Gastroesophageal sphincter (tissue), 4 donors: ENCODE data around the gene OR13C8. TPM values are rescaled to one million over a fixed set of nuclear protein-coding genes. Genes with fewer than 3 reads are reported as not detected.
"Not testable (repeated sequence)": the region's sequence is repeated elsewhere in the genome, so short reads cannot be mapped to it uniquely, and the experiment has no call there.

ENCODE experiments used
- ATAC-seq: fragments of 150-250 bp; one replicate; pipeline ENCODE4 v1.9.1; 2016; ENCODE audit warnings: mild to moderate bottlenecking, moderate library complexity
- H3K27ac ChIP-seq, 4 donors: fragments of 200-600 bp; sonication (generic) in 3 of 4; 1 replicate in 3 of 4; 2 replicates in 1 of 4; pipeline ENCODE4 v1.5.1; 2016 to 2019
- H3K27me3 ChIP-seq: fragments of 200-600 bp; sonication (generic); one replicate; pipeline ENCODE4 v1.5.1; 2019
- H3K36me3 ChIP-seq, 2 donors: fragments of 200-600 bp; sonication (generic); one replicate each; pipeline ENCODE4 v1.5.1; 2019; ENCODE audit warnings: control low read depth in 1 of 2
- H3K4me1 ChIP-seq, 3 donors: fragments of 200-600 bp; sonication (generic); 1 replicate in 2 of 3; 2 replicates in 1 of 3; pipeline ENCODE4 v1.5.1; 2016 to 2019; ENCODE audit warnings: control low read depth in 2 of 3
- H3K4me3 ChIP-seq, 2 donors: fragments of 200-600 bp; sonication (generic); one replicate each; pipeline ENCODE4 v1.5.1; 2019; ENCODE audit warnings: mild to moderate bottlenecking in 1 of 2, moderate library complexity in 1 of 2
- H3K9me3 ChIP-seq, 3 donors: fragments of 200-600 bp; sonication (generic); one replicate each; pipeline ENCODE4 v1.5.1; 2017 to 2019; ENCODE audit warnings: control low read depth in 2 of 3
- EP300 ChIP-seq: sonication (generic); formaldehyde crosslinking; IDR thresholded peaks from one replicate; pipeline ENCODE4 v1.6.1; 2017; ENCODE audit warnings: antibody characterized with exemption, mild to moderate bottlenecking
- POLR2A ChIP-seq, 2 donors: fragments of 450-650 bp; IDR thresholded peaks; one replicate each; pipeline ENCODE4 v1.6.1; 2017; ENCODE audit warnings: antibody characterized with exemption in 2 of 2, mild to moderate bottlenecking in 2 of 2, moderate library complexity in 1 of 2
- POLR2AphosphoS5 ChIP-seq: sonication (generic); formaldehyde crosslinking; IDR thresholded peaks from one replicate; pipeline ENCODE4 v1.6.1; 2017; ENCODE audit warnings: antibody characterized with exemption
- WGBS, 2 donors: methylation state at CpG; one replicate each; pipeline ENCODE4 v1.1.5; 2018; ENCODE audit warnings: low coverage in 1 of 2; 5-methylcytosine and 5-hydroxymethylcytosine counted together
- total RNA-seq, 4 donors: library from RNA; depleted of rRNA; stranded (reverse); fragments of >200 nt; gene quantifications; one replicate each; pipeline ENCODE4 v1.1.0, GENCODE V29; 2016
- TF ChIP-seq, protein P1 (sequence below), 4 experiments: fragments of 200-600 bp in 2 of 4; fragments of 450-650 bp in 2 of 4; sonication (generic) in 1 of 4; IDR thresholded peaks; one replicate each; pipeline ENCODE4 v1.5.1; 2017 to 2019; ENCODE audit warnings: antibody characterized with exemption in 4 of 4, mild to moderate bottlenecking in 2 of 4, moderate library complexity in 2 of 4

Gene OR13C8
- total RNA-seq, 4 donors from 2014 or later, result not detected

DNA sequence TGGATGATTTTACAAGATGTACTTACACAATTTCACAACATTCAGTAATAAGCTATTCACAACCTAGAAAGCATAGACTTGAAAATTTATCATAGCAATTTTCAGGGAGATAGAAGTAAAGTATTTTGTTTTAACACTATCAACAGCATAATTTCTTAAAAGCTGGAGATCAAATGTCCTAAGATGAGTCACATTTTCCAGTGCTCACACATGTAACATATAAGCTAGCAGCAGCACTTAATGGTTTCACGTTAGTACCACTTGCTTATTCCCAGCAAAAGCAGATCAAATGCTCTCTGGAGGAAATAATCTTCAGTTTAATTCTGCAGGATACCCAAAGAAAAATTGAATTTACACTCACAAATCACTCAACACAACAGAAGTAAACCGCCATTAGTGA, 6.5 kb downstream of the OR13C8 start:
- H3K27me3 ChIP-seq, result no peaks in the 10 kb centered on the region
- ATAC-seq, result no peak
- 54 to 75% methylated on average over 2 of the region's 2 CpGs for WGBS, 2 donors
- no peaks in the 10 kb centered on the region for H3K9me3 ChIP-seq
- no peaks in the 10 kb centered on the region for H3K36me3 ChIP-seq
- no peaks in the 10 kb centered on the region for H3K4me1 ChIP-seq
- no peak overlapping the region for H3K4me3 ChIP-seq
- H3K27ac ChIP-seq, result no peak overlapping the region
- TF ChIP-seq POLR2AphosphoS5, result no peak
- TF ChIP-seq, protein P1, sequence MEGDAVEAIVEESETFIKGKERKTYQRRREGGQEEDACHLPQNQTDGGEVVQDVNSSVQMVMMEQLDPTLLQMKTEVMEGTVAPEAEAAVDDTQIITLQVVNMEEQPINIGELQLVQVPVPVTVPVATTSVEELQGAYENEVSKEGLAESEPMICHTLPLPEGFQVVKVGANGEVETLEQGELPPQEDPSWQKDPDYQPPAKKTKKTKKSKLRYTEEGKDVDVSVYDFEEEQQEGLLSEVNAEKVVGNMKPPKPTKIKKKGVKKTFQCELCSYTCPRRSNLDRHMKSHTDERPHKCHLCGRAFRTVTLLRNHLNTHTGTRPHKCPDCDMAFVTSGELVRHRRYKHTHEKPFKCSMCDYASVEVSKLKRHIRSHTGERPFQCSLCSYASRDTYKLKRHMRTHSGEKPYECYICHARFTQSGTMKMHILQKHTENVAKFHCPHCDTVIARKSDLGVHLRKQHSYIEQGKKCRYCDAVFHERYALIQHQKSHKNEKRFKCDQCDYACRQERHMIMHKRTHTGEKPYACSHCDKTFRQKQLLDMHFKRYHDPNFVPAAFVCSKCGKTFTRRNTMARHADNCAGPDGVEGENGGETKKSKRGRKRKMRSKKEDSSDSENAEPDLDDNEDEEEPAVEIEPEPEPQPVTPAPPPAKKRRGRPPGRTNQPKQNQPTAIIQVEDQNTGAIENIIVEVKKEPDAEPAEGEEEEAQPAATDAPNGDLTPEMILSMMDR (IDR thresholded peaks at IDR 0.05), result no peak
- no peak for TF ChIP-seq POLR2A (IDR thresholded peaks at IDR 0.05)
- no peak for TF ChIP-seq EP300

- H3K36me3 ChIP-seq, result no peaks in the 10 kb centered on the region
- WGBS, 2 donors, result 78 to 82% methylated on average over 5 of the region's 5 CpGs
Observed at GRCh38 chr9:104577263-104577662, 8.3 kb downstream of the OR13C8 start.

GRCh38 chr9:104580562-104580961, 11.6 kb downstream of the OR13C8 start:
- 87 to 100% methylated on average over 1 of the region's 1 CpG for WGBS, 2 donors
- no peak for ATAC-seq

More at GRCh38 chr9:104577263-104577662, 8.3 kb downstream of the OR13C8 start:
- no peak overlapping the region for H3K27ac ChIP-seq
- TF ChIP-seq EP300, result no peak
- TF ChIP-seq, protein P1 (IDR thresholded peaks at IDR 0.05), result no peak
- no peak for TF ChIP-seq POLR2A (IDR thresholded peaks at IDR 0.05)
- TF ChIP-seq POLR2AphosphoS5, result no peak
- no peaks in the 10 kb centered on the region for H3K27me3 ChIP-seq
- ATAC-seq, result no peak
- no peaks in the 10 kb centered on the region for H3K4me1 ChIP-seq
- H3K9me3 ChIP-seq, result no peaks in the 10 kb centered on the region
- H3K4me3 ChIP-seq, result no peak overlapping the region

GRCh38 chr9:104586496-104587180, 17.7 kb downstream of the OR13C8 start:
- H3K27me3 ChIP-seq, result no peaks in the 10 kb centered on the region
- 13 to 33% methylated on average over 1 of the region's 1 CpG for WGBS, 2 donors
- no peaks in the 10 kb centered on the region for H3K4me1 ChIP-seq
- H3K36me3 ChIP-seq, result no peaks in the 10 kb centered on the region
- H3K4me3 ChIP-seq, result no peak overlapping the region
- no peak for TF ChIP-seq POLR2AphosphoS5
- no peak for TF ChIP-seq POLR2A (IDR thresholded peaks at IDR 0.05)
- TF ChIP-seq, protein P1 (IDR thresholded peaks at IDR 0.05), result no peak
- no peak for TF ChIP-seq EP300
- H3K27ac ChIP-seq, result no peak overlapping the region
- H3K9me3 ChIP-seq, result no peaks in the 10 kb centered on the region
- ATAC-seq, result no peak

More at GRCh38 chr9:104580562-104580961, 11.6 kb downstream of the OR13C8 start:
- TF ChIP-seq EP300, result no peak
- TF ChIP-seq, protein P1 (IDR thresholded peaks at IDR 0.05), result no peak
- TF ChIP-seq POLR2A (IDR thresholded peaks at IDR 0.05), result no peak
- TF ChIP-seq POLR2AphosphoS5, result no peak
- Histone ChIP-seq H3K9me3 (no peaks in the 10 kb centered on the region), H3K4me1 (no peaks in the 10 kb centered on the region), H3K27me3 (no peaks in the 10 kb centered on the region), H3K4me3 (no peak overlapping the region), H3K36me3 (no peaks in the 10 kb centered on the region), H3K27ac (no peak overlapping the region)

GRCh38 chr9:104589626-104590025, 20.7 kb downstream of the OR13C8 start:
- Histone ChIP-seq H3K9me3 (peaks cover 0 to 15% (median 0%) of the 10 kb centered on the region in 3 donors), H3K4me3 (no peak overlapping the region), H3K27me3 (no peaks in the 10 kb centered on the region), H3K27ac (no peak overlapping the region), H3K4me1 (no peaks in the 10 kb centered on the region), H3K36me3 (no peaks in the 10 kb centered on the region)
- no peak for ATAC-seq
- WGBS, 2 donors, result 67 to 69% methylated on average over 1 of the region's 1 CpG
- TF ChIP-seq POLR2AphosphoS5 (no peak), EP300 (no peak), POLR2A (IDR thresholded peaks at IDR 0.05) (no peak)
- TF ChIP-seq, protein P1 (IDR thresholded peaks at IDR 0.05), result no peak

GRCh38 chr9:104598749-104599148, 29.8 kb downstream of the OR13C8 start:
- H3K27ac ChIP-seq, H3K27me3 ChIP-seq, ATAC-seq, H3K9me3 ChIP-seq, H3K4me1 ChIP-seq, H3K36me3 ChIP-seq, H3K4me3 ChIP-seq: not testable (repeated sequence)
- WGBS, 2 donors, result 50 to 78% methylated on average over 1 of the region's 3 CpGs

DNA sequence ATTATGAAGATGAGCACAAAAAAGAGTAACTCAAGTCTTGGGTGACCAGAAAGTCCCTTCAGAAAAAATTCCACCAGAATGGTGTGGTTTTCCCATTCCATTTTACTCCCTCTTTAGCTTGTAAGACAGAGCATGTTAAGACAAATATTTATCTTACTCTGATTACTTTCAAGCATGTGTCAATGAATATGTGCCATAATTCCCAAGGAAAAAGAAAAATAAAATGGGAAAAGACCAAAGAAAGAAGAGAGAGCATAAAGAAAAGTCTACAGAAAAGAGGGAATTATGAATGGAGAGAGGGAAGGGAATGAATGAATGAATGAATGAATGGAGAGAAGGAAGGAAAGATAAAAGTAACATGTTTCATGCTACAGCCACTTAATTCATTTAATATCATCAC, 30.3 kb downstream of the OR13C8 start, which contains the start of gene OR13C5:
OR13C5 (minus strand) TSS at position 101 of the 400 bp plus-strand sequence; CDS start at position 101, 0 bp downstream.
- not testable (repeated sequence) for H3K36me3 ChIP-seq, ATAC-seq, H3K27me3 ChIP-seq, H3K9me3 ChIP-seq, H3K4me1 ChIP-seq, H3K27ac ChIP-seq, H3K4me3 ChIP-seq
